ENCODE data around the gene RASSF5. TPM values are rescaled to one million over a fixed set of nuclear protein-coding genes. Genes with fewer than 3 reads are reported as not detected.

RASSF5 gene
- total and polyA plus RNA-seq, 9 of the 15 experiments (the other 6 are each of a cell fraction or from before 2014, with no cell fraction given) = 6.1 to 41.0 (median 25.2) TPM

DNA sequence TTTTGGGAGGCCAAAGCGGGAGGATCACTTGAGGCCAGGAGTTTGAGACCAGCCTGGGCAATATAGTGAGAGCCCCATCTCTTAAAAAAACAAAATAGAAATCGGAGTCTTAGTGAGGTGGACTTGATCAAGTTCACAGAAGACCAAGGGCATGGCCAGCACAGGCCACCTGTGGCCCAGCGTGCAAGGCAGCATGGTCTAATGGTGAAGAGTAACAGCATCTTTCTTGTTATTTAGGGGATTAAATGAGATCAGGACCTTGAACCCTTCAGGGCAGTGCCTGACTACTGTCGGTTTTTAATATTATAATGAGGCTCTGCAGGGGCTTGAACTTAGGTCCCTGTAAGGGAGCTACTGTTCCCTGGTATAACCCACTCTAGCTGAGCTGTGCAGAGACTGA, 66.4 kb downstream of the RASSF5 start:
- 83% methylated on average over 4 of the region's 4 CpGs for WGBS (ENCODE audit: insufficient coverage, low coverage, missing lambda C conversion rate)
- ATAC-seq (no peak), FAIRE-seq (no peak), DNase-seq (ENCODE audit: extremely low read depth in 1 of 4, low spot score in 3 of 4) (no peak)
- intact Hi-C loops (cut with micrococcal nuclease) (no loop called here), in situ Hi-C loops (cut with MboI) (no loop called here)
- peaks cover 3% of the 10 kb centered on the region for H3K9me1 ChIP-seq (ENCODE audit: control insufficient read depth, insufficient read depth, low read length)
- peaks cover 33% of the 10 kb centered on the region; the same call in 2 of the 3 replicates for H3K36me3 ChIP-seq (ENCODE audit: control insufficient read depth, insufficient read depth, low read length)
- peaks cover 24 to 25% of the 10 kb centered on the region in 2 experiments for H3K4me1 ChIP-seq (replicated peaks in 1 of 2; ENCODE audit: control insufficient read depth in 2 of 2, insufficient read depth in 2 of 2, low read length in 2 of 2)
- no peak overlapping the region for H2AFZ ChIP-seq (ENCODE audit: low read depth, low read length)
- H3K4me3 ChIP-seq = no peak overlapping the region
- no peaks in the 10 kb centered on the region for H3K9me3 ChIP-seq (replicated peaks; ENCODE audit: control insufficient read depth, insufficient read depth, low read depth, low read length)
- H4K20me1 ChIP-seq (replicated peaks; ENCODE audit: control insufficient read depth, insufficient read depth, low read length) = no peaks in the 10 kb centered on the region
- H3K79me2 ChIP-seq (ENCODE audit: control insufficient read depth, insufficient read depth, low read length) = peaks cover 32% of the 10 kb centered on the region
- no peak overlapping the region for H3K4me2 ChIP-seq (ENCODE audit: insufficient read depth, low read length)
- H3K9ac ChIP-seq (ENCODE audit: insufficient read depth in 1 of 2, low read depth in 2 of 2, low read length in 2 of 2) = peak overlapping the region in 1 of 2 experiments; percentile 53; a peak in 2 of 4 replicates
- H3K27me3 ChIP-seq (ENCODE audit: control insufficient read depth in 2 of 2, insufficient read depth in 2 of 2, low read length in 2 of 2) = no peaks in the 10 kb centered on the region
- no TSS peak for BruUV-seq (replicated peaks)
- POLR2A ChIA-PET = interaction anchor here (0.5 to 3.1 kb wide), 3 partner anchors 10 to 63 kb away, joined by 3 to 24 read pairs (median 6); no protein-coding TSS in a partner anchor
- TF ChIP-seq ZNF695 (CRISPR knock-in tag; IDR thresholded peaks at IDR 0.05) (no peak), HNRNPUL1 (IDR thresholded peaks at IDR 0.05; ENCODE audit: low read length) (no peak), ZC3H4 (CRISPR knock-in tag; IDR thresholded peaks at IDR 0.05; ENCODE audit: borderline replicate concordance) (no peak), BRD4 (IDR thresholded peaks at IDR 0.05) (no peak), HDAC1 (IDR thresholded peaks at IDR 0.05) (no peak), CCNT2 (IDR thresholded peaks at IDR 0.05; ENCODE audit: borderline replicate concordance, extremely low read depth, insufficient read length, low read depth, low read length) (no peak), NCOR1 (IDR thresholded peaks at IDR 0.05) (no peak), SNRNP70 (optimal IDR thresholded peaks at IDR 0.05; ENCODE audit: low read depth, low read length) (no peak), CREM (IDR thresholded peaks at IDR 0.05; ENCODE audit: low read depth) (no peak), PHTF2 (CRISPR knock-in tag; IDR thresholded peaks at IDR 0.05) (no peak)
- TF ChIP-seq, protein P1, sequence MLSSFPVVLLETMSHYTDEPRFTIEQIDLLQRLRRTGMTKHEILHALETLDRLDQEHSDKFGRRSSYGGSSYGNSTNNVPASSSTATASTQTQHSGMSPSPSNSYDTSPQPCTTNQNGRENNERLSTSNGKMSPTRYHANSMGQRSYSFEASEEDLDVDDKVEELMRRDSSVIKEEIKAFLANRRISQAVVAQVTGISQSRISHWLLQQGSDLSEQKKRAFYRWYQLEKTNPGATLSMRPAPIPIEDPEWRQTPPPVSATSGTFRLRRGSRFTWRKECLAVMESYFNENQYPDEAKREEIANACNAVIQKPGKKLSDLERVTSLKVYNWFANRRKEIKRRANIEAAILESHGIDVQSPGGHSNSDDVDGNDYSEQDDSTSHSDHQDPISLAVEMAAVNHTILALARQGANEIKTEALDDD (IDR thresholded peaks at IDR 0.05) = no peak
- CTCF ChIA-PET (ENCODE audit: low intra/inter-chr PET ratio) = no interaction called here
- no peak overlapping the region for H3K27ac ChIP-seq (ENCODE audit: extremely low read depth, low read depth, low read length)

Data from K562 (cell line).